AG09309 (cell line): ENCODE data around the gene THBS1.

ENCODE experiments used
- DNase-seq: peaks from one replicate; pipeline ENCODE4 v3.0.0-alpha.2; 2010; ENCODE audit warnings: low read depth
- H3K4me3 ChIP-seq: 2 replicates; pipeline ENCODE4 v1.5.1; 2011; ENCODE audit warnings: mild to moderate bottlenecking, low read depth, low read length, moderate library complexity; ENCODE audit not compliant: control insufficient read depth
- TF ChIP-seq, protein P1 (sequence below): IDR thresholded peaks from 2 replicates; pipeline ENCODE4 v1.5.1; 2011; ENCODE audit warnings: mild to moderate bottlenecking, low read depth, low read length, inconsistent platforms; ENCODE audit not compliant: insufficient read depth, control insufficient read depth; ENCODE audit errors: missing control alignments

Gene THBS1

GRCh38 chr15:39587096-39587721 is 6.3 kb downstream of the THBS1 start:
- peak overlapping the region; percentile 18 for H3K4me3 ChIP-seq
- peak; percentile 78 for DNase-seq
- TF ChIP-seq, protein P1, sequence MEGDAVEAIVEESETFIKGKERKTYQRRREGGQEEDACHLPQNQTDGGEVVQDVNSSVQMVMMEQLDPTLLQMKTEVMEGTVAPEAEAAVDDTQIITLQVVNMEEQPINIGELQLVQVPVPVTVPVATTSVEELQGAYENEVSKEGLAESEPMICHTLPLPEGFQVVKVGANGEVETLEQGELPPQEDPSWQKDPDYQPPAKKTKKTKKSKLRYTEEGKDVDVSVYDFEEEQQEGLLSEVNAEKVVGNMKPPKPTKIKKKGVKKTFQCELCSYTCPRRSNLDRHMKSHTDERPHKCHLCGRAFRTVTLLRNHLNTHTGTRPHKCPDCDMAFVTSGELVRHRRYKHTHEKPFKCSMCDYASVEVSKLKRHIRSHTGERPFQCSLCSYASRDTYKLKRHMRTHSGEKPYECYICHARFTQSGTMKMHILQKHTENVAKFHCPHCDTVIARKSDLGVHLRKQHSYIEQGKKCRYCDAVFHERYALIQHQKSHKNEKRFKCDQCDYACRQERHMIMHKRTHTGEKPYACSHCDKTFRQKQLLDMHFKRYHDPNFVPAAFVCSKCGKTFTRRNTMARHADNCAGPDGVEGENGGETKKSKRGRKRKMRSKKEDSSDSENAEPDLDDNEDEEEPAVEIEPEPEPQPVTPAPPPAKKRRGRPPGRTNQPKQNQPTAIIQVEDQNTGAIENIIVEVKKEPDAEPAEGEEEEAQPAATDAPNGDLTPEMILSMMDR = no peak

- peak; percentile 79 for DNase-seq
- TF ChIP-seq, protein P1 = no peak
- H3K4me3 ChIP-seq = peak overlapping the region; percentile 34
These were observed 7.1 kb downstream of the THBS1 start for GRCh38 chr15:39587731-39588530.

GRCh38 chr15:39588531-39589192 is 7.8 kb downstream of the THBS1 start:
- TF ChIP-seq, protein P1 = no peak
- DNase-seq = peak; percentile 66

DNA sequence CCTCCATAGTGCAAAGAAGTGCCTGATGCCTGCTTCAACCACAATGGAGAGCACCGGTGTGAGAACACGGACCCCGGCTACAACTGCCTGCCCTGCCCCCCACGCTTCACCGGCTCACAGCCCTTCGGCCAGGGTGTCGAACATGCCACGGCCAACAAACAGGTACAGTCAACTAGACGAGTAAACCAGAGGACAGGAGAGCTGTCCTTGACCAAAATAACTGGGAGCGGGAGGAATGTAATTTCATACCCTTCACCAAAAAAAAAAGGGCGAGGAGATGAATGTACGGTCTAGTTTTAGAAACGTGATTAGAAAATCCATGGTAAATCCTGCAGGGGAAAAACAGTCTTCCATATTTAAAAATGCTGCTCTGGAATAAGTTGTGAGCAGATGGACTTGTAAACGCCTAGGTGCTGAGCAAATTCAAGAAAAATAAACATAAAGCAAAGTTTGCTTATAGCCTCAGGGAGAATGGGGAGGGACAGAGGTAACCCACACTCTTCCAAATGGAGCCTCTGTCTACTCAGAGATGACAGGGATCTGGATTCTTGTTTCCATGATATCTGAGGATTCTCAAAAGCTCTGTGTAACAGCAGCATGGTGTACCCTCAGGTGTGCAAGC is 8.4 kb downstream of the THBS1 start:
- H3K4me3 ChIP-seq = peak overlapping the region; percentile 34
- TF ChIP-seq, protein P1 = no peak
- peak; percentile 62 for DNase-seq

More at GRCh38 chr15:39588531-39589192, 7.8 kb downstream of the THBS1 start:
- peak overlapping the region; percentile 34 for H3K4me3 ChIP-seq

DNA sequence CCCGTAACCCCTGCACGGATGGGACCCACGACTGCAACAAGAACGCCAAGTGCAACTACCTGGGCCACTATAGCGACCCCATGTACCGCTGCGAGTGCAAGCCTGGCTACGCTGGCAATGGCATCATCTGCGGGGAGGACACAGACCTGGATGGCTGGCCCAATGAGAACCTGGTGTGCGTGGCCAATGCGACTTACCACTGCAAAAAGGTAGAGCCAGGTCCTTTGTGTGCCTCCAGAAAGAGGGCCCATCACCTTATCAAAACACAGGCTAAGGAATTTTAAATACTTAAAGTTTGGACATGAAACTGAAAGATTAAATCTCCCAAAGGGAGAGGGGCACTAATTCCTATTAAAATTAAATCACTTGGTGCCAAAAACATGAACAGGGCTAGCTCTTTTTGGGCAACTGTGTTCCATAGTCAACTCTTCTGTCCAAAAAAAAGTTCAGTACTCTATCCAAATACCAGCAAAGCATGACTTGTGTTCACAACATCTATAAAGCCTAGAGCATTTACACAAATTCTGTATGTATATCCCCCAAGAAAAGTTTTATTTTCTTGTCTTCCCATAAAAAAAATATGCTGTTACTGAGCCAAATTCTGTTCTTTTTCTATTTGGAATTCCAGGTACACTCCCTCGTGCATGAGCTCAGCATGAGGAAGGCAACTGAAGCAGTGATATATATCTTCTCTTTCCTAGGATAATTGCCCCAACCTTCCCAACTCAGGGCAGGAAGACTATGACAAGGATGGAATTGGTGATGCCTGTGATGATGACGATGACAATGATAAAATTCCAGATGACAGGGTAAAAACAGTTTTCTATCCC is 9.2 kb downstream of the THBS1 start:
- H3K4me3 ChIP-seq = peak overlapping the region; percentile 28
- TF ChIP-seq, protein P1 = no peak
- DNase-seq = peak; percentile 57
